A549 treated with AZD9567 at 1 μM for 4 hours (cell line): ENCODE results near the gene ATP23. TPM values are rescaled to one million over a fixed set of nuclear protein-coding genes. Genes with fewer than 3 reads are reported as not detected.

Experiments
- total RNA-seq: library from RNA; stranded (reverse); fragments of 200-300 nt; extraction: Qiagen RNA extraction; gene quantifications from 5 replicates; pipeline ENCODE4 v1.2.3, GENCODE V29; 2022; ENCODE audit not compliant: insufficient read depth

ATP23 gene
- 2.9 to 6.4 TPM (median 5.7 TPM) in 5 replicates for total RNA-seq

GRCh38 chr12:57941165-57941894, at the start of gene ATP23:
TSS of gene ATP23 (plus strand) at chr12:57941567. CDS start at chr12:57941702, 135 bp downstream.

Other genes with a start within 250 kb of the ATP23 start
- 115 to 117 TPM (median 116 TPM) in 5 replicates for gene OS9, start 247.4 kb upstream of the ATP23 start, total RNA-seq
- gene AGAP2, start 202.8 kb upstream of the ATP23 start, total RNA-seq: 0.09 to 0.16 TPM (median 0.12 TPM) in 4 of 5 replicates, not detected in the other
- 15.7 to 20.3 TPM (median 16.1 TPM) in 5 replicates for gene TSPAN31, start 196.5 kb upstream of the ATP23 start, total RNA-seq
- 232 to 253 TPM (median 250 TPM) in 5 replicates for gene CDK4, start 189.3 kb upstream of the ATP23 start, total RNA-seq
- gene MARCHF9, start 186.5 kb upstream of the ATP23 start, total RNA-seq: 4.7 to 8.0 TPM (median 7.2 TPM) in 5 replicates
- gene CYP27B1, start 174.5 kb upstream of the ATP23 start, total RNA-seq: 0.79 to 3.1 TPM (median 2.3 TPM) in 5 replicates
- 59.2 to 71.4 TPM (median 60.7 TPM) in 5 replicates for gene METTL1, start 169.5 kb upstream of the ATP23 start, total RNA-seq
- gene EEF1AKMT3, start 169.0 kb upstream of the ATP23 start, total RNA-seq: 4.1 to 5.3 TPM (median 4.6 TPM) in 5 replicates
- 69.0 to 74.2 TPM (median 71.0 TPM) in 5 replicates for gene TSFM, start 158.8 kb upstream of the ATP23 start, total RNA-seq
- 0.42 to 0.77 TPM (median 0.54 TPM) in 4 of 5 replicates, not detected in the other for gene AVIL, start 122.8 kb upstream of the ATP23 start, total RNA-seq
- gene CTDSP2, start 94.8 kb upstream of the ATP23 start, total RNA-seq: 40.6 to 49.7 TPM (median 44.1 TPM) in 5 replicates